Measurements from ENCODE around the gene UNKL.

UNKL gene

DNA sequence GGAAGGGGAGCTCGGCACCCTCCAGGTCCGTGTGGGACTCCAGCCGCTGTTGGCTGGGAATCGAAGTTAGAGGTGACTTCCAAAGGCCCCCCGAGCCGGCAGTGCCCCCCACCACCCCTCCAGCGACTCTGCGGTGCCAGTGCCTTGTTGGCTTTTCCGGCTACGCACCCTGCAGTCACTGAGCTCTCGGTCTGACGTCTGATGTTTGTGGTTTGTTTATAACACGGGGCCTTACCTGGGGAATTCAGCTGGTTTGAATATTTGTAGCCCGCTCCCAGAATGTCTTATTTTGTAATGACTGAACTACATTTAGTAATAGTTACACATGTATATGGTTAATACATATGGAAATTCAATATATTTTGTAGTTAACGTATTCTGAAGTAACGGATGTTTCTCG lies 88.1 kb downstream of the UNKL start:
- TF ChIP-seq, protein P1, sequence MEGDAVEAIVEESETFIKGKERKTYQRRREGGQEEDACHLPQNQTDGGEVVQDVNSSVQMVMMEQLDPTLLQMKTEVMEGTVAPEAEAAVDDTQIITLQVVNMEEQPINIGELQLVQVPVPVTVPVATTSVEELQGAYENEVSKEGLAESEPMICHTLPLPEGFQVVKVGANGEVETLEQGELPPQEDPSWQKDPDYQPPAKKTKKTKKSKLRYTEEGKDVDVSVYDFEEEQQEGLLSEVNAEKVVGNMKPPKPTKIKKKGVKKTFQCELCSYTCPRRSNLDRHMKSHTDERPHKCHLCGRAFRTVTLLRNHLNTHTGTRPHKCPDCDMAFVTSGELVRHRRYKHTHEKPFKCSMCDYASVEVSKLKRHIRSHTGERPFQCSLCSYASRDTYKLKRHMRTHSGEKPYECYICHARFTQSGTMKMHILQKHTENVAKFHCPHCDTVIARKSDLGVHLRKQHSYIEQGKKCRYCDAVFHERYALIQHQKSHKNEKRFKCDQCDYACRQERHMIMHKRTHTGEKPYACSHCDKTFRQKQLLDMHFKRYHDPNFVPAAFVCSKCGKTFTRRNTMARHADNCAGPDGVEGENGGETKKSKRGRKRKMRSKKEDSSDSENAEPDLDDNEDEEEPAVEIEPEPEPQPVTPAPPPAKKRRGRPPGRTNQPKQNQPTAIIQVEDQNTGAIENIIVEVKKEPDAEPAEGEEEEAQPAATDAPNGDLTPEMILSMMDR (IDR thresholded peaks at IDR 0.05; ENCODE audit: control insufficient read depth, extremely low read depth, insufficient read depth): no peak
- no peak for DNase-seq (ENCODE audit: low read depth)
- no peak overlapping the region for H3K4me3 ChIP-seq (ENCODE audit: low read depth, low read length)

DNA sequence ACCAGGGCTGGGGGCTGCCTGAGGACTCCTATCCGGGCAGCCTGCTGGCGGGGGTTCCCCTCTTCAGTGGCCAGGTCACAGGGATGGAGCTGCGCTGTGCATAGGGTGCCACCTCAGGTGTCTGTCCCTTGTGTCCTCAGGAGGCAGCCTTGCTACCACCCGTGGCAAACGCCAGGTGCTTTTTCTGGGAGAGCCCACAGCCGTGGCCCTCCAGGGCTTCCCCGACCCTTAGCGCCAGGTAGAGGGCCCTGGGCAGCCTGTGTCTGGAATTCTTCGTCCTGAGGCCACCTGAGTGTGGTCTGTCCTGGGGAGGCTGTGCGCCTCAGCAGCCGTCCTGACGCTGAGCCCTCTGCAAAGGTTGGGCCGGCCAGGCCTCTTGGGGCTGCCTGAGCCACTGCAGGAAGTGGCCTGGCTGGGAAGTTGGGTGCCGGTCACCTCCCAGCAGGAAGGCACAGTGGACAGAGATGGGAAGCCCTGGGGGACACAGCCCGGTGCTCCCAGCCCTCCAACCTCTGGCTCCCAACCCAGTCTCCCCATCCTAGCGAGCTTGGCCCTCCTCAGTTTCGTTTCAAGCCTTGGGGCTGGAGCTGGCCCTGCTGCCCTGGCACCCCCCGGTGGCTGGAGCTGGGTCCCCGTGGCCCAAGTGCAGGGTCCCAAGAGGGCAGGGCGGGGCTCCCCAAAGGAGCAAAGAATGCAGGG lies 88.7 kb downstream of the UNKL start:
- no peak overlapping the region for H3K4me3 ChIP-seq (ENCODE audit: low read depth, low read length)
- no peak for DNase-seq (ENCODE audit: low read depth)
- TF ChIP-seq, protein P1 (IDR thresholded peaks at IDR 0.05; ENCODE audit: control insufficient read depth, extremely low read depth, insufficient read depth): no peak

DNA sequence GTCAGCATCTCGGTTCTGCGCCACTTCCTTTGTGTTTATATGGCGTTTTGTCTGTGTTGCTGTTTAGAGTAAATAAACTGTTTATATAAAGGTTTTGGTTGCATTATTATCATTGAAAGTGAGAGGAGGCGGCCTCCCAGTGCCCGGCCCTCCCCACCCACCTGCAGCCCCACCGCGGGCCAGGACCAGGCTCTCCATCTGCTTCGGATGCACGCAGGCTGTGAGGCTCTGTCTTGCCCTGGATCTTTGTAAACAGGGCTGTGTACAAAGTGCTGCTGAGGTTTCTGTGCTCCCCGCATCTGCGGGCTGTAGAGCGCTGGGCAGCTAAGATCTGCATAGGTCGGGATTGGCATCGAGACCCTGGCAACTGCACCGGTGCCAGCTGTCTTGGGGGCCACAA lies 89.2 kb downstream of the UNKL start:
- TF ChIP-seq, protein P1 (IDR thresholded peaks at IDR 0.05; ENCODE audit: control insufficient read depth, extremely low read depth, insufficient read depth): no peak
- no peak overlapping the region for H3K4me3 ChIP-seq (ENCODE audit: low read depth, low read length)
- no peak for DNase-seq (ENCODE audit: low read depth)

DNA sequence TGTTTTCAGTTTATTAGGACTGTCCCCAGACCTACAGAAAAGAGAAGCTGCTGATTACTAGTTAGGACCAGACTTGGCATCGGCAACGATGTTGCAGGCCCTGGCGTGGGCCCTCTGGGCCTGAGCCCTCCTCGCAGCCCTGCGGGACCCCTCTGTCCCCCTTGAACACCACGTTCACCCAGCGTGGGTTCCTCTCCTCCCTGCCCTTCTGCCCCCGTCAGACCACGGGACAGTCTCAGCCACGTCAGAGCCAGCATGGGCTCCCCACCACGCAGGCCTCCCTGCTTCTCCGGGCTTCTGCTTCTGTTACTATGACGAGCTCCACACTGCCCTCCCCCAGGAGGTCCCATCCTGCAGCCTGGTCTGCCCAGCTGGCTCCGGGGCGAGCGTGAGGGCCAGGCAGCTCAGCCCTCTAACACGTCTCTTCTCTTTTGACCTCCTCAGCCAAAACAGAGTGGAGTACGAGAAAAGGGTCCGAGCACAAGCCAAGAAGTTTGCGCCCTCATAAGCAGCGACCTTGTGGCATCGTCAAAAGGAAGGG lies 90.1 kb downstream of the UNKL start:
- TF ChIP-seq, protein P1 (IDR thresholded peaks at IDR 0.05; ENCODE audit: control insufficient read depth, extremely low read depth, insufficient read depth): no peak
- no peak for DNase-seq (ENCODE audit: low read depth)
- H3K4me3 ChIP-seq (ENCODE audit: low read depth, low read length): no peak overlapping the region

DNA sequence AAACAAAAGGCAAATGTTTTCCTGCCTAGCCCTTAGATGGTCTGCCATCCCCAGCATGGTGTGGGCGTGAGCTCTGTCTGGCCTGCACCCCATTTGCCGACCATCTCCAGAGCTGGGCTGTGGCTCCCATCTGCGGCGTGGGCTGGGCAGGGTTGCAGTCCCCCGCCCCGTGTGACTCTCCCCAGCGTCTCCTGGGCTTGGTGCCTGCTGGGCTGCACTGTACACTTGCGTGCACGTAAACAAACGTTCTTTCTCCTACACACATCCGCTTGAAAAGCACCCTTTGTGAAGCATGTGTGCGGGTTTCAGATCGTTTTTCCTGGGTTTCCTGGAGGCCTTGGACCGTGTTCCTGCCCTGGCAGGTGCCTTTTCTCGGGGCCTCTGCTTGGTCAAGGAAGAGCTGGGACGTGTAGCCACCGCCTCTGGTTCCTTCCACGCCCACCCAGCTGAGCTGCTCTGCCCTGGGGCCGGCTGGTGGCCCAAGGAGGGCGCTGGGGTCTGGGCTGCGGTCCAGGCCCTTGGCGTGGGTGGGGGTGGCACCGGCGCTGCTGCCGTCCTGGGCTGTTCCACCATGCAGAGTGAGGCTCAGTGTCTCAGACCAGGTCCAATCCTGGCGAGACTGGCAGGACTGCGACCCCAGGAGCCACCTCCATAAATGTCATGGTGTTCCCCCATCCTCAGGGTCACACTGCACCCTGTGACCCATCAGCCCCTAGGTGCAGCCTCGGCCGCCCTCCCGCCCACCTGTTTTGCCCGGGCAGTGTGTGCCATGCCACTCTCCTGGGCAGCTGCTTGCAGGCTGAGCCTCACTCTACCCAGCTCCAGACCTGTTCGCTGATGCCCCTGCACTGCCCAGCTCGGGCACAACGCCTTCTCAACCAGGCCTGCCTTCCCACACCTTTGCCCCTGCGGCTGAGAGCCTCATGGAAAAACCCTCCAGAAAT lies 90.9 kb downstream of the UNKL start:
- DNase-seq (ENCODE audit: low read depth): no peak
- no peak overlapping the region for H3K4me3 ChIP-seq (ENCODE audit: low read depth, low read length)

DNA sequence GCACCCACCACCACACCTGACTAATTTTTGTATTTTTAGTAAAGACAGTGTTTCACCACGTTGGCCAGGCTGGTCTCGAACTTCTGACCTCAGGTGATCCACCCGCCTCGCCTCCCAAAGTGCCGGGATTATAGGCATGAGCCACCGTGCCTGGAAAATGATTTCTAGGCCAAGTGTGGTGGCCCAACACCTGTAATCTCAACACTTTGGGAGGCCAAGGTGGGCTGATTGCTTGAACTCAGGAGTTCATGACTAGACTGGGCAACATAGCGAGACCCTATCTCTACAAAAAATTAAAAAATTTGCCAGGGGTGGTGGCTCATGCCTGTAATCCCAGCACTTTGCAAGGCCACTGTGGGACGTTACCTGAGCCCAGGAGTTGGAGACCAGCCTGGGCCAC lies 92.1 kb downstream of the UNKL start:
- TF ChIP-seq, protein P1 (IDR thresholded peaks at IDR 0.05; ENCODE audit: control insufficient read depth, extremely low read depth, insufficient read depth): no peak
- H3K4me3 ChIP-seq (ENCODE audit: low read depth, low read length): no peak overlapping the region
- no peak for DNase-seq (ENCODE audit: low read depth)

More for the DNA sequence above, 90.9 kb downstream of the UNKL start:
- TF ChIP-seq, protein P1 (IDR thresholded peaks at IDR 0.05; ENCODE audit: control insufficient read depth, extremely low read depth, insufficient read depth): no peak
